ENCODE data around the gene ITPRIPL1. TPM values are rescaled to one million over a fixed set of nuclear protein-coding genes. Genes with fewer than 3 reads are reported as not detected.

The ITPRIPL1 gene
- total RNA-seq, 2 experiments from 2014 or later = 43.4 to 43.5 TPM

DNA sequence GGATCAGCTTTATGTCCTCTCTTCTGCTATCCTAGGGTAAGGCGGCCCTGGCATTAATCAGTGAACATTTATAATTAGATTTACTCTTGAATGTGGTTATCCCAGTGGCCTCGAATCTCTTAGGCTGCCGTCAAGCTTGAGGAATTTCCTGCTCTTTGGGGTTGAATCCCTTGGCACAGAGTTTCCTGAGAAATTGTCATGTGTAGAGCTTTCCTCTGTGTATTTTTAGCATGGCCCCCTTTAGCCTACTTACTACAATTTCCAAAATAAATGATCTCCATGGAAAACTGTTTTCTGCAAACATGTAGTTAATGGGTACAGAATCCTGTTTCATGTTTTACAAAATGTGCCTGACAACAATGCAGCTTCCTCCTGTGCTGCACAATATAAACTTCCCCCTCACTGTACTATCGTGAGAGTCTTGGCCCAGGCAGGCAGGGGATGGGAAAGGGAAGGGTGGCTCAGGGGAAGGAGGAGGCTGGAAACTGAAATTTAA, 28.5 kb downstream of the ITPRIPL1 start:
- peaks cover 78% of the 10 kb centered on the region for H3K36me3 Mint-ChIP-seq (ENCODE audit: low read depth)
- no peak overlapping the region for H3K27ac Mint-ChIP-seq
- ChIA-PET CTCF (no interaction called here), POLR2A (interaction anchor here (1.7 kb wide), 1 partner anchor 18 kb away, joined by 8 read pairs; the partner anchor contains the start of gene NCAPH)
- no peak for DNase-seq
- no peaks in the 10 kb centered on the region for H3K4me1 Mint-ChIP-seq (ENCODE audit: low read depth)
- ATAC-seq = no peak
- no peaks in the 10 kb centered on the region for H3K9me3 Mint-ChIP-seq (ENCODE audit: insufficient read depth)
- H3K27me3 Mint-ChIP-seq (ENCODE audit: low read depth) = no peaks in the 10 kb centered on the region
- no peak overlapping the region for H3K4me3 Mint-ChIP-seq

DNA sequence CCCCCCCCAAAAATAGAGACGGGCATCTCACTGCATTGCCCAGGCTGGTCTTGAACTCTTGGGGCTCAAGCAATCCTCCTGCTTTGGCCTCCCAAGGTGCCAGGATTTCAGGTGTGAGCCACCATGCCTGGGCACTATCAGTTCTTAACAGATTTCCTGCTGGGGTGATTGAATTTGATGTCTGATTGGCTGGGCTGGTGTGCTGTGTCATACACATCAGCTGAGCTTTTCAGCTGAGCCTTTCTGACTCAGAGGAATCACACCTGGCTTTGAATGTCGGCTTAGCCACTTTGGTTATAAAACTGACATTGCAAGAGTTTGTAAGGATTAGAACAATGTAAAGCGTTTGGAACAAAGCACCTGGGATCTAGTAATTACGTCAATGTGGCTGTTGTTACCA, 29.4 kb downstream of the ITPRIPL1 start:
- Mint-ChIP-seq H3K27me3 (ENCODE audit: low read depth) (no peaks in the 10 kb centered on the region), H3K36me3 (ENCODE audit: low read depth) (peaks cover 79% of the 10 kb centered on the region), H3K4me1 (ENCODE audit: low read depth) (no peaks in the 10 kb centered on the region), H3K27ac (no peak overlapping the region), H3K4me3 (no peak overlapping the region), H3K9me3 (ENCODE audit: insufficient read depth) (no peaks in the 10 kb centered on the region)
- ChIA-PET POLR2A (interaction anchor here (1.7 kb wide), 1 partner anchor 19 kb away, joined by 8 read pairs; the partner anchor contains the start of gene NCAPH), CTCF (interaction anchor here (1.2 kb wide), 1 partner anchor 200 kb away, joined by 3 read pairs; no protein-coding TSS in a partner anchor)
- DNase-seq = no peak
- ATAC-seq = no peak

DNA sequence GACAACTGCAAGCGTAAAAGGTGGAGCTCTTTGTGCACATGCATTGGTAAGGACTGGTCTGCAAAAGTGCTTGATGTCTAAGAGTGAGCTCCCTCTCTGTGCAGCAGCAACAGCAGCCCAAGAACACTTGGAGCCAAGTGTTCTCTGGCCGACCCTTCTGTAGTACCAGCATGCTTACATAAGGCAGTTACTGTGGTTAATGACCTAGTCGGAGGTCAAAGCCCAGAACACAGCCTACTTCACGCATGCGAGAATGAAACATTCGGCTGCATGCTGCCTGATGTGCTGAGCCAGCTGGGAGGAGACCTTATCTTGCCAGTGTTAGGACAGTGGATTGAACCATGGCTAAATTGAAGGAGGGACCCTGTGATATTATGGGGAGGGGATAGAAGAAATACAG, 31.8 kb downstream of the ITPRIPL1 start:
- ChIA-PET POLR2A (no interaction called here), CTCF (interaction anchor here (1.1 to 1.7 kb wide), 3 partner anchors 12 to 38 kb away, joined by 3 to 4 read pairs (median 4); no protein-coding TSS in a partner anchor)
- Mint-ChIP-seq H3K27me3 (ENCODE audit: low read depth) (no peaks in the 10 kb centered on the region), H3K4me3 (no peak overlapping the region), H3K27ac (no peak overlapping the region), H3K4me1 (ENCODE audit: low read depth) (no peaks in the 10 kb centered on the region), H3K9me3 (ENCODE audit: insufficient read depth) (no peaks in the 10 kb centered on the region), H3K36me3 (ENCODE audit: low read depth) (peaks cover 79% of the 10 kb centered on the region)
- ATAC-seq (no peak), DNase-seq (no peak)

DNA sequence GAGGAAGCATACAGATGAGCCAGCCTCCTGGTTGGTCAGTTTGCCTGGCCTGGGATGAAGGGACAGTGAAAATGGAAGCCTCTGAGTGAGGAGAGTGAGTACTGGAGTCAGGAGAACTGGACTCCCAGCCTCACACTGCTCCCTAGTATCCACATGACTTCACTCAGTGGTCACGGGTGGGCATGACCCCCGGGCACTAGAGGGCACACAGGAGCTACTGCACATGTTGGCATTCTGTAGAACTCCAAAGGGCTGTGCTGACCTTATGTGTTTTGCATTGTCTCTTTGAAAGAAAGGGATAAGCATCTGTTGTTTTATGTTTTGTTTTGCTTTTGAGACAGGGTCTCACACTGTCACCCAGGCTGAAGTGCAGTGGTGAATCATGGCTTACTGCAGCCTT, 34.2 kb downstream of the ITPRIPL1 start:
- Mint-ChIP-seq H3K9me3 (ENCODE audit: insufficient read depth) (no peaks in the 10 kb centered on the region), H3K4me1 (ENCODE audit: low read depth) (no peaks in the 10 kb centered on the region), H3K4me3 (no peak overlapping the region), H3K27me3 (ENCODE audit: low read depth) (no peaks in the 10 kb centered on the region), H3K27ac (no peak overlapping the region), H3K36me3 (ENCODE audit: low read depth) (peaks cover 77% of the 10 kb centered on the region)
- peak; percentile 45 for DNase-seq
- POLR2A ChIA-PET = no interaction called here
- no peak for ATAC-seq
- CTCF ChIA-PET = interaction anchor here (1.5 to 1.6 kb wide), 2 partner anchors 48 to 195 kb away, joined by 4 to 5 read pairs; no protein-coding TSS in a partner anchor

DNA sequence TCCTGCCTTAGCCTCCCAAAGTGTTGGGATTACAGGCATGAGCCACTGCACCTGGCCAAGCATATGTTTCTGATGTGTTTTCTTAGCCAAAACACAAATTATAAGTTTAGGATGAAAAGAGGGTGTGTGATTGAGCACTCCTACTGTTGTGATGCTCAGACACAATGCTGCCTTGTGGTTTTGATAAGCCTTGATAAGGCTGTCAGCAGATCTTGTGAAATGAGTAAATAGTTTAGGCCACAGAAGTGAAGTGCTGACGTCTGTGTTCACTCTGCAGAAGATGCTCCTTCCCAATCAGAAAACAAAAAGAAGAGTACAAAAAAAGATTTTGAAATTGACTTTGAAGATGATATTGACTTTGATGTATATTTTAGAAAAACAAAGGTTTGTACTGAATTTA, 34.7 kb downstream of the ITPRIPL1 start:
- Mint-ChIP-seq H3K36me3 (ENCODE audit: low read depth) (peaks cover 76% of the 10 kb centered on the region), H3K4me3 (no peak overlapping the region), H3K9me3 (ENCODE audit: insufficient read depth) (no peaks in the 10 kb centered on the region), H3K27ac (no peak overlapping the region), H3K27me3 (ENCODE audit: low read depth) (no peaks in the 10 kb centered on the region), H3K4me1 (ENCODE audit: low read depth) (no peaks in the 10 kb centered on the region)
- ChIA-PET POLR2A (no interaction called here), CTCF (interaction anchor here (1.6 kb wide), 1 partner anchor 47 kb away, joined by 5 read pairs; no protein-coding TSS in a partner anchor)
- ATAC-seq (no peak), DNase-seq (no peak)

DNA sequence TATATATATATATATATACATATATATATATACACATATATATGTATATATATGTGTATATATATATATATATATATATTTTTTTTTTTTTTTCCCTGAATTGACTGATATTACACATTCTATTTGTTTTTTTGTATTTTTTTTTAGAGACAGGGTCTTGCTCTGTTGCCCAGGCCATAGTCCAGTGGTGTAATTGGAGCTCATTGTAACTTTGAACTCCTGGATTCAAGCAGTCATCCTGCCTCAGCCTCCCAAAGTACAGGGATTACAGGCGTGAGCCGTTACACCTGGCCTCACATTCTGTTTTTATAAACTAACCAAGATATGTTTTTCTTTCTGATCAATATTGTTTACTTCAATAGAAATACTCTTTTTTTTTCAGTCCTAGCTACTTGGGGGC, 36.6 kb downstream of the ITPRIPL1 start:
- Mint-ChIP-seq H3K27me3 (ENCODE audit: low read depth) (no peaks in the 10 kb centered on the region), H3K36me3 (ENCODE audit: low read depth) (peaks cover 78% of the 10 kb centered on the region), H3K9me3 (ENCODE audit: insufficient read depth) (no peaks in the 10 kb centered on the region), H3K4me1 (ENCODE audit: low read depth) (no peaks in the 10 kb centered on the region), H3K27ac (no peak overlapping the region), H3K4me3 (no peak overlapping the region)
- no peak for DNase-seq
- ChIA-PET CTCF (interaction anchor here (1.6 kb wide), 1 partner anchor 45 kb away, joined by 3 read pairs; no protein-coding TSS in a partner anchor), POLR2A (no interaction called here)
- no peak for ATAC-seq

DNA sequence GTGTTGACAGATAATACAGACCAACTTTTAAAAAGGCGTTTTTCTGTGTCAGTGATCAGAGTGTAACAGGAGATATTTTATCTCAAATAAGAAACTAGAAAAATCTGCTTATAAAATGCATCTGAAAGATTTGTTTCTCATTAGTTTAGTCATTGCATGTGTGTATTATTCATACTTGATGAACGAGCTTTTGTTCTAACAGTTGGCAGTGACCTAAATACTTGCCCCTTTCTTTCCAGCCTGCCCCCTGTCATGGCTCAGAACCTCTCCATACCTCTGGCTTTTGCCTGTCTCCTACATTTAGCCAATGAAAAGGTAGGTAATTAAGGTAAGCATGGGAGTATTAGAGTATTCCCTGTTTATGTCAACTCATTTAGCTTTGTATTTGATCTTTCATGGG, 44.1 kb downstream of the ITPRIPL1 start:
- no peak overlapping the region for H3K27ac Mint-ChIP-seq

DNA sequence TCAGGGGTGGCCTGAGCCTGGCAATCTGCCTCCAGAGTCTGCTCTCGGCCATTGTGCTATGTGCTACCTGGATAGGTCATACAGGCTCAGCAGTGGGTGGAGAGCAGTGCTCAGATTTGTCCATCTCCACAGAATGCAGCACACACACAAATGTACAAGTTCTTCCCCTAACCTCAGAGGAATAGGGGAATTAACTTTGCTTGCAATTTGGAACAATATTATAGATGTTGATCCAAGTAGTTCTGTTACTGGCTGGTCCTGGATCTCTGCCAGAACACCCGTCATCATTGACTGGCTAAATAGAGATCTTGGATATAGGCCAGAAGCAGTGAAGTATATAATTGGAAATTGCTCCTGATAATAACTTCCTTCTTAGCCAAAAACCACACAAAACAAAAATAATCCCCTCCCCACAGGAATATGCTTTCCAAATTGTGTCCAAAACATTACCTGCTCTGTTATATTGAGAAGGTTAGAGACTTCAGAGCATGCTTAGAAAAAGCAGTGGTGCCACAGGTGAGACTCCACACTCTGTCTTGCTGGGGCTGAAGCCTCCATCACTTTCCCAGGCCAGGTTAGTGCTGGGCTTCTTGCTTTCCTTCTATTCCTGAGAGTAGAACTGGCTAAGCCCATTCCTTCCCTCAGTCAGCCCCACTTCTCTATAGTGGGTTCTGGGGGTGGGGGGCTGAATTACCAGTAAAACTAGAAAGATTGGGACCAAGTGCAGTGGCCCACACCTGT, 49.3 kb downstream of the ITPRIPL1 start:
- CTCF ChIA-PET = no interaction called here
- no peak for ATAC-seq

More for the DNA sequence above, 44.1 kb downstream of the ITPRIPL1 start:
- H3K9me3 Mint-ChIP-seq (ENCODE audit: insufficient read depth) = no peaks in the 10 kb centered on the region
- no peaks in the 10 kb centered on the region for H3K27me3 Mint-ChIP-seq (ENCODE audit: low read depth)
- ChIA-PET CTCF (no interaction called here), POLR2A (no interaction called here)
- ATAC-seq (no peak), DNase-seq (no peak)
- H3K4me3 Mint-ChIP-seq = no peak overlapping the region
- H3K4me1 Mint-ChIP-seq (ENCODE audit: low read depth) = no peaks in the 10 kb centered on the region
- peaks cover 83% of the 10 kb centered on the region for H3K36me3 Mint-ChIP-seq (ENCODE audit: low read depth)

More for the DNA sequence above, 49.3 kb downstream of the ITPRIPL1 start:
- H3K4me1 Mint-ChIP-seq (ENCODE audit: low read depth) = no peaks in the 10 kb centered on the region
- peaks cover 69% of the 10 kb centered on the region for H3K36me3 Mint-ChIP-seq (ENCODE audit: low read depth)
- DNase-seq = no peak
- no peak overlapping the region for H3K27ac Mint-ChIP-seq
- POLR2A ChIA-PET = no interaction called here
- H3K4me3 Mint-ChIP-seq = no peak overlapping the region
- H3K27me3 Mint-ChIP-seq (ENCODE audit: low read depth) = no peaks in the 10 kb centered on the region
- peaks cover 6% of the 10 kb centered on the region for H3K9me3 Mint-ChIP-seq (ENCODE audit: insufficient read depth)

Other genes starting within 250 kb of the ITPRIPL1 start
- gene ADRA2B, start 208.7 kb upstream of the ITPRIPL1 start, total RNA-seq = under 1 TPM in 1 of 2 experiments, not detected in 1; 0.08 TPM
- under 1 TPM in 1 of 2 experiments, not detected in 1; 0.34 TPM for gene ASTL, start 186.8 kb upstream of the ITPRIPL1 start, total RNA-seq
- gene DUSP2, start 179.9 kb upstream of the ITPRIPL1 start, total RNA-seq = 10 to 100 TPM; 20.3 to 21.2 TPM
- gene STARD7, start 116.5 kb upstream of the ITPRIPL1 start, total RNA-seq = 100 to 1,000 TPM; 139 to 143 TPM
- 10 to 100 TPM; 31.8 to 34.2 TPM for gene TMEM127, start 59.3 kb upstream of the ITPRIPL1 start, total RNA-seq
- 10 to 100 TPM; 64.9 to 65.9 TPM for gene CIAO1, start 59.1 kb upstream of the ITPRIPL1 start, total RNA-seq
- gene SNRNP200, start 19.8 kb upstream of the ITPRIPL1 start, total RNA-seq = 100 to 1,000 TPM; 177 to 181 TPM
- gene NCAPH, start 10.4 kb downstream of the ITPRIPL1 start, total RNA-seq = 100 to 1,000 TPM in 1 of 2 experiments, 10 to 100 TPM in 1; 87.3 to 101 TPM
- not detected for gene NEURL3, start 180.0 kb downstream of the ITPRIPL1 start, total RNA-seq
- gene ARID5A, start 211.4 kb downstream of the ITPRIPL1 start, total RNA-seq = 10 to 100 TPM; 37.7 to 40.1 TPM